Mesenteric fat pad (tissue), 1 donor: ENCODE results near the gene APH1B. TPM values are rescaled to one million over a fixed set of nuclear protein-coding genes. Genes with fewer than 3 reads are reported as not detected.

Experiments used
- DNase-seq: peaks from one replicate; pipeline ENCODE4 v3.0.0-alpha.2; 2020; ENCODE audit warnings: low spot score
- total RNA-seq: library from RNA; stranded (reverse); fragmentation: NEBNext Ultra II Directional; extraction: Animal tissue kit (Norgen Biotek cat#: 25700); gene quantifications from one replicate; pipeline ENCODE4 v1.2.1, GENCODE V29; 2021
- donor health status: DM: yes; HTN: yes; CAD: no.

APH1B gene
- total RNA-seq, 1 donor from 2014 or later = 25.0 TPM

- DNase-seq = no peak
These were observed 75.4 kb downstream of the APH1B start for GRCh38 chr15:63352808-63353207.

- no peak for DNase-seq
These were observed 75.9 kb downstream of the APH1B start for GRCh38 chr15:63353261-63353660.

- DNase-seq = no peak
These were observed 76.5 kb downstream of the APH1B start for GRCh38 chr15:63353887-63354286.

DNA sequence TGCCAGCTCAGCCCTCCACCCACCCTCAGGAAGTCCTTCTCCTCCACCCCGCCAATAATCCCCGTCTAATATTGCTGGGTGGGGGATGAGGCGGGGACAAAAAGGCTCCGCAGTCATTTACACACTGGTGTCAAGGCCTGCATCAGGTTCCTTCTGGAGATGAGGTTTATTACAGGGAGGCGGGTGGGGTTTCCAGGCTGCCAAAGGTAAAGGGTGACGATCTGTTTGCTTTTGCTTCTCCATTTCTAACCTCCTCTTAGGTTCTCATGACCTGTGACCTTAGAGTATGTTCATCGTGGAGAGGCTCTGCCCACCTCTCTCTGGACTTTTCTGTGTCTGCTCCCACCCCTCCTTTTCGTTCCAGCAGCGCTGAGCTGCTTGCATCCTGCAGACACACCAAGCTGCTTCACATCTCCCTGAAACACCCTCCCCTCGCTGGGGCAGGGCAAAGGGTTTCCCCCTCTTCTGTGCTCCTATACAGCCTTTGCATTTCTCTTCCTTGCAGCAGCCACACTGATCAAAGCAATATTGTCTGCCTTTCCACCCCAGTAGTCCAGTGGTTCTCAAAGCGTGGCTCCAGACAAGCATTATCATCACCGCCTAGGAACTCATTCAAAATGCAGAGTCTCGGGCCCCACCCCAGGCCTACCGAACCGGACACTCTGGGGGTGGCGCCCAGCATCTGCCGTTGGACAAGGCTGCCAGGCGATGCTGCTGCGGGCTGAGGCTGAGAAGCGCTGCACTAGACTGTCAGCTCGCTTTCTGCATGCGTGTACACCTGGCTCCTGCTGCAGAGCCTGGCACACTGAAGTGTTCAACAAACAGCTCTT is 77.6 kb downstream of the APH1B start:
- DNase-seq = no peak

GRCh38 chr15:63357061-63357460 is 79.7 kb downstream of the APH1B start:
- DNase-seq = no peak

- no peak for DNase-seq
These were observed 80.3 kb downstream of the APH1B start for GRCh38 chr15:63357731-63358130.

DNA sequence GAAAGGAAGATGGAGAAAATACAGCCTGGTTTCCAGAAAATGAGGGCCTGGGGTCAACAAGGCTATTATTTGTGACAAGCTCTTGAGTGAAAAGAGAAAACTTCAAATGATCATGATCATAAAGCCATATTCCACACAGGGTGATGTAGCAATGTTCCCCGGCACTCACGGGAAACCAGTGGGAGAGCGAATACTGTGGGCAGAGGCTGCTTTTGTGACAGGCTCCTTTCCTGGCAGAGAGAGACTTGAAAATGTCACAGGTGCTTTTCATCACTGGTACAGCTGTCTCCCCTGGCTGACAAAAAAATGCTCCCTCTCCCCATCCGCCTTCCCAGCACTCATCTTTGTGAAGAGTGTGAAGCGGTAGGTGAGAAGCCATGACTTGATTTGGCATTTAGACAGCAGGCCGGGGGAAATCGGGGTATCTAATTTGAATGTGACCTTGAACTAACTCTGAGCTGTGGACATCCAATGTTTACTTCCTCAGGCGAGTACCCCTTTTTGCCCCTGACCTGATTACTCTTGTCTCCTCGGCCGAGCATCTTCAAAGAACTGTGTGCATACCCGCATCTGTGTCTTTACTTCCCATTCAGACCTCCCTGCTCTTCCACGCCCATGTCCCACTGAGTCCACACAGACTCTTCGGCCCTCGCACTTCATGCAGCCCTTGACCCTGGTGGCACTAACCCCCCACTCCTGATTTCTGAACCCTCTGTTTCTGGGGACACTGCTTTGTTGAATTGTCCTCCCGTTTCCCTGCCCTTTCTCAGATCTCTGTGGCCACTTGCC is 81.0 kb downstream of the APH1B start:
- DNase-seq = no peak

Other genes starting within 250 kb of the APH1B start
- gene TPM1, start 234.9 kb upstream of the APH1B start, total RNA-seq = 154 TPM
- 30.1 TPM for gene LACTB, start 155.7 kb upstream of the APH1B start, total RNA-seq
- 158 TPM for gene RPS27L, start 120.1 kb upstream of the APH1B start, total RNA-seq
- gene RAB8B, start 88.0 kb upstream of the APH1B start, total RNA-seq = 46.8 TPM
- gene CA12, start 104.2 kb downstream of the APH1B start, total RNA-seq = 3.1 TPM
- 54.7 TPM for gene USP3, start 227.0 kb downstream of the APH1B start, total RNA-seq